Epithelial cell of proximal tubule (primary cell): ENCODE measurements around the gene TAP2. TPM values are rescaled to one million over a fixed set of nuclear protein-coding genes. Genes with fewer than 3 reads are reported as not detected.

ENCODE experiments used
- DNase-seq: peaks from one replicate; pipeline ENCODE4 v3.0.0-alpha.2; 2011; ENCODE audit warnings: low read depth
- H3K4me3 ChIP-seq: 2 replicates; pipeline ENCODE4 v1.5.1; 2011; ENCODE audit warnings: low read depth, mild to moderate bottlenecking, low read length
- CTCF ChIP-seq: conservative IDR thresholded peaks from 2 replicates; pipeline ENCODE4 v1.5.1; 2012; ENCODE audit warnings: low read depth, mild to moderate bottlenecking, low read length
- total RNA-seq: library from RNA; depleted of rRNA; stranded (reverse); fragments of >200 nt; gene quantifications from 2 replicates; pipeline ENCODE4 v1.2.3, GENCODE V29; 2015

Gene TAP2
- total RNA-seq, 1 donor from 2014 or later = 23.6 TPM

- TF ChIP-seq CTCF = no peak
- DNase-seq = no peak
- no peak overlapping the region for H3K4me3 ChIP-seq
Measured at GRCh38 chr6:32792901-32793435, 45.6 kb downstream of the TAP2 start.

- H3K4me3 ChIP-seq = no peak overlapping the region
- TF ChIP-seq CTCF = no peak
- DNase-seq = no peak
Measured at GRCh38 chr6:32790306-32790705, 48.2 kb downstream of the TAP2 start.

Other genes with a start within 250 kb of the TAP2 start
- not detected in 2 replicates for gene HLA-DRB1, start 248.9 kb downstream of the TAP2 start, total RNA-seq
- not detected in 2 replicates for gene HLA-DQA1, start 201.3 kb downstream of the TAP2 start, total RNA-seq
- 0.51 and 0.58 TPM in 2 replicates for gene HLA-DQB1, start 172.1 kb downstream of the TAP2 start, total RNA-seq
- not detected in 2 replicates for gene HLA-DQA2, start 97.3 kb downstream of the TAP2 start, total RNA-seq
- not detected in 2 replicates for gene HLA-DQB2, start 75.2 kb downstream of the TAP2 start, total RNA-seq
- 0.58 TPM in 1 of 2 replicates, not detected in the other for gene HLA-DOB, start 21.7 kb downstream of the TAP2 start, total RNA-seq
- gene PSMB8, start 5.3 kb upstream of the TAP2 start, total RNA-seq = 75.1 and 84.4 TPM in 2 replicates
- gene TAP1, start 15.0 kb upstream of the TAP2 start, total RNA-seq = 50.7 and 54.5 TPM in 2 replicates
- gene PSMB9, start 15.5 kb upstream of the TAP2 start, total RNA-seq = 20.5 and 24.3 TPM in 2 replicates
- 3.5 and 4.2 TPM in 2 replicates for gene HLA-DMB, start 102.3 kb upstream of the TAP2 start, total RNA-seq
- gene HLA-DMA, start 114.4 kb upstream of the TAP2 start, total RNA-seq = 0.65 and 2.0 TPM in 2 replicates
- gene BRD2, start 129.9 kb upstream of the TAP2 start, total RNA-seq = 128 and 140 TPM in 2 replicates
- 1.6 TPM in 1 of 2 replicates, not detected in the other for gene HLA-DOA, start 170.9 kb upstream of the TAP2 start, total RNA-seq
- 6.8 and 7.1 TPM in 2 replicates for gene HLA-DPA1, start 234.9 kb upstream of the TAP2 start, total RNA-seq
- gene HLA-DPB1, start 237.3 kb upstream of the TAP2 start, total RNA-seq = 49.4 and 52.3 TPM in 2 replicates